ENCODE data around the gene MRPL36.

The MRPL36 gene

DNA sequence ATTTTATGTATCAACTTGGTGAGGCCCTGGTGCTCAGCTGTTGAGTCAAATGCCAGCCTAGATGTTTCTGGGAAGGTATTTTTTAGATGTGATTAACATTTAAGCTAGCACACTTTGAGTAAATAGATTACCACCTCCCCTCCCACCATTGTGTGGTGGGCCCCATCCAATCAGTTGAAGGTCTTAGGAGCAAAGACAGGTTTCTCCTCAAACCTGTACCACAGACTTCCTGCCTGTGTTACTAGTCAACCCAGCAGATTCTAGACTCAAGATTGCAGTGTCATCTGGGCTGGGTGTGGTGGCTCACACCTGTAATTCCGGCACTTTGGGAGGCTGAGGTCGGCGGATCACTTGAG lies 33.8 kb downstream of the MRPL36 start:
- no peak for DNase-seq (ENCODE audit: low read depth in 1 of 2, low spot score in 1 of 2)

DNA sequence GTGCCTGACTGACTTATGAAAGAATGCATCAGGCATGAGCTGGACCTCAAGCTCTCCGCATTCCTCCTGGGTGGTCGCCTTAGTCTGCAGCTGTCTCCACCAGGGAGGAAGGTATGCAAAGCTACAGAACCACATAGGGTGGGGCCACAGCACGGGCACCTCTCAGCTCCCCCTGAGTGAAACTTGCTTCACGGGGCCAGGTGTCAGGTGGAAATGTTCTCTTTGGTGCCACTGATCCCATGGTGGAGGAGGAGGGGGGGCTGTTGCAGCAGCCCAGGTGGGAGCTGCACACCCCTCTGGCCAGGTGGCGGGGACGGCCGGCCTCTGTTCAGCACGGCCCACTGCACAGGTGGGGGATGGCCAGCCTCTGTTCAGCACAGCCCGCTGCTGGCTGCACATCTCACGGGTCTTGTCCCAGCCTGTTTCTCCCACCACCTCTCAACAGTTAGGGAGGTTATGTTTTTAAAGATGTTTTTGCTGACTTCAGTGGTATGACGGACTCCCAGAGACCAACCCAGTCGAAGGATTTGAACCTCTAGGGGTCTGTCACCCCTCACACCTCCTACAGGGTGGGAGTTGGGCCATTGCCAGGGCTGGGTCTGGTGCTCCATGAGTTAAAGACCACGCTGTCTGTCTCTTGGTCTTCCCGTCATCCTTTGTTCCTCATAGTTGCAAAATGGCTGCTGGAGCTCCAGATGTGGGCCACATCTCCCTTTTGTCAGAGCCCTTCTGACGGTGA lies 34.3 kb downstream of the MRPL36 start:
- no peak for DNase-seq (ENCODE audit: low read depth in 1 of 2, low spot score in 1 of 2)

DNA sequence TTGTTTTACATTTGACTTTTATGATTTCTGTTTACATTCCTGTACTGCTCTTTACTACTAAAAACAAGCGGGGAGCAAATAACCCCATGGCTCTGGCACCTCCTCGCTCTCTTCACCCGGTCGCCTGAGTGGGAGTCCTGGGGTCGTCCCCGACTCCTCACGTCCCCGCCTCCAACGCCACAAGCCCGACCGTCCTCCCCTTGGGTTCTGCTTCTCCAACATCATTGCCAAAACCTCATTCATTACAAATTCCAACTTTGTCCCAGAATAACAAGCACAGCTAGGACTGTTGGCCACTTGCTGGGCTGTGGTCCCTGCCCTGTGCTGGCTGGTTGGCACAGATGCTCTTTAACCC lies 35.1 kb downstream of the MRPL36 start:
- DNase-seq (ENCODE audit: low read depth in 1 of 2, low spot score in 1 of 2): no peak

DNA sequence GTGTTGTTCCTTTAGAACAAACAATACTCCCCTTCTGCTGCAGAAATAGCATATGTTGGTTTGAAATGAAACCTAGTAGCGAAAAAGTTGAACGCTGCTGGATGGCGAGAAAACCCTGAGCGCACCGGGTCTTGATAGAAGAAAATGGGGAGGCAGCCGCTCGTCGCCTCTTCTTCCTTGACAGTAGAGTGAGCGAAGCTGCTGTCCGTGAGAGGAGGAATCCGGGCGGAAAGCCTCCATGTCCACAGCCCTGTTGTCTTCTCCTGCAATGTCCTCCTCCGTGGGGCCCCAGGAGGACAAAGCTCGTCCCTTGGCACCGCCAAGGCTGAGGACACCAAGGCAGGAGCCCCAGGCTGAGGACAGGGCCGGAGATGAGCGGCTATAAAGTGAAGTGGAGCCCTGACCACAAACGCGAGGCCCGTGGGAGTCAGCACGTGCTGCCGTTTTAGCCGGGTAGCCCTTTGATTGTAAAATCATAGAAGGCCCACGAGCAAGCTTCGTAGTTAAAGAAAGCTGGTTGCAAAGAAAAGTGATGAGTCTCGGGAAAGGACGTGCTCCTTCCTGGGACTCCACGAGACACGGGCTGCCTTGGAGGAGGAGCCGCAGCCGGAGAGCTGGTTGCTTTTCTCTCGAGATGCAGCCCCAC lies 35.6 kb downstream of the MRPL36 start:
- DNase-seq (ENCODE audit: low read depth in 1 of 2, low spot score in 1 of 2): no peak

DNA sequence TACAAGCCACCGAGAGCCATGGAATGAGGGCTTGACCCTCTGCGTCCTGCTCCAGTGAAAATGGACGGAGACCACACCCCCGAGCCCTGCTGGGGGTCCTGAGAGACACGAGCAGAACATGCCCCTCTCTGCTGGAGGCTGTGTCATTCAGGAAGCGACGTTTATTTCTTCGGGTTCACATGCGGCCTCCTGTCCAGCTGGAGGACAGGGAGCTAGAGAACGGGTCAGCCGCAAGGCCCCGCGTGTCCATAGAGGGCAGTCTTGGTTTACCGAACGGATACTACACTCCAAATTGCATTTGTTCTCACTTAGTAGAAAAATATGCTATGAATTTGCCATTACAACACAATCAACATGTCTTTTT lies 36.1 kb downstream of the MRPL36 start:
- no peak for DNase-seq (ENCODE audit: low read depth in 1 of 2, low spot score in 1 of 2)

DNA sequence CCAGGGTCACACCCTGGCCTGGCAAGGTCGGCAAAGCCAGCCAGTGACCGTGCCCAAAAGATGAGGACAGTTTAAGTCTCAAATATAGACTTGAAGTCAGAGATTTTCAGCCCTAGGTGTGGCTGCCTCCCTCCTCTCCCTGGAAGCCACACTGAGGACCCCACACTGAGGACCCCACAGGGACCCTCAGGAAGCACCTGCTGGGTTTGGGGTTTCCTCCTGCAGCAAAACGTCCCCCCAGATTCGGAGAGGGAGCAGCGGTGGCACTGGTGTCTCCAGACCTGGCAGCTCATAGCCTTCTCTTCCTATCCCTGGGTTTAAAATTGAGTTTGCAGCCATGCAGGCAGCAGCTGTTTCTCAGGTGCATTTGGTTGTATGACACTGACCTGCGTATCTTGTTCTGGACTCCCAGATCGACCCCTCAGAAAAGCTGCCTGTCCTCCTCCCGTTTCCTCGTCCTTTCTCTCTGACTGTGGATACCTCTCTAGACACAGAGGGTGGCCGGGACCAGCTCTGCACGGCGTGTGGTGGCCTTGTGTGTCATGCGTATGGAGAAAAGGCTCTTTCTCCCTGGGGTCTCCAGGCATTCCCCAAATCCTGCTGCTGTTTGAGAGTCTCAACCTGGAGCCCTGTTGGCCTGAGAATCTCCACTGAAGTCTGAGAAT lies 36.6 kb downstream of the MRPL36 start:
- DNase-seq (ENCODE audit: low read depth in 1 of 2, low spot score in 1 of 2): no peak

DNA sequence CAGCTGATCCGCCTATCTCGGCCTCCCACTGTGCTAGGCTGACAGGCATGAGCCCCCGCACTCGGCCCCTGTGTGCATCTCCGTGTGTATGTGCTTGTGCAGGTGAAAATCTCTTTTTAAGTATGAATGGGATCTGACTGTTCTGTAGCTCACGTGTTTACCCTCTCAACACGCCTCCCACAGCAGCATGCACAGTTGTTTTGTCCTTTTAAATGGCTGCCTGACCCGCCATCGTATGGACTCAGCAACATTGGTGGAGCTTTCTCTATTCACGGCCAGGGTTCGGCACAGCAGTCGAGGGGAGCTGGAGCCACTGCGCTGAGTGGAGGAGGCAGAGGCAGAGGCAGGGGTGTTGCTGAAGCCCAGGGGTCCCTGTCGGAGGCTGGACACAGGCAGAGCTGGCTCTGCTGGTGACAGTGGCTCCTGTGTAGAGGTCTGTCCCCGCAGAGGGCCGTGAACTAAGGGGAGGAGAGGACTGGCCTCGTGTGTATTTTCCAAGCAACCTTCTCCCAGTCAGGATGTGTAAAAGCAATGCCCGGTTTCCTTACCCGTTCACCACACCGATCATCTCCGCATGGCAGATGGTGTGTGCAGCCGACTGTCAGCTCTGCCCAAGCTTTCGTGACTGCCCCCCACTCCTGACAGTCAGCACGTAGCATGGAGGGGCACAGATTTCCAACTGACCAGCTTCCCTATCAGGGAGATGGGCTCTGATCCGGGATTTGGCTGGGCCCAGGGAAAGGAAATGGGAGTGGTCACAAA lies 37.3 kb downstream of the MRPL36 start:
- DNase-seq (ENCODE audit: low read depth in 1 of 2, low spot score in 1 of 2): no peak

DNA sequence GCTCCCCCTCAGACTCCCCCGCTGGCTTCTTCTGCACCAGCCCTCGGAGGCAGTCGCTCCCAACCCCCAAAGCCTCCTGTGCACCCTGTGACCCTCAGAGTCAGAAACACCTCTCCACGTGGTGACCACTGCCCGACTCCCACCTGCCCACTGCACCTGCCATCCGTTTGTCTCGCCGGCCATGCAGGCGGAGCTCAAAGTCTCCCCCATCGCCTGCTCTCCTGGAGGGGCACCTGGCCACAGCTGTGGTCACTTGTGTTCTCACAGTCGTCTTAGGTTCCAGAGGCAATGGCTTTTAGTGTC lies 38.2 kb downstream of the MRPL36 start:
- no peak for DNase-seq (ENCODE audit: low read depth in 1 of 2, low spot score in 1 of 2)

DNA sequence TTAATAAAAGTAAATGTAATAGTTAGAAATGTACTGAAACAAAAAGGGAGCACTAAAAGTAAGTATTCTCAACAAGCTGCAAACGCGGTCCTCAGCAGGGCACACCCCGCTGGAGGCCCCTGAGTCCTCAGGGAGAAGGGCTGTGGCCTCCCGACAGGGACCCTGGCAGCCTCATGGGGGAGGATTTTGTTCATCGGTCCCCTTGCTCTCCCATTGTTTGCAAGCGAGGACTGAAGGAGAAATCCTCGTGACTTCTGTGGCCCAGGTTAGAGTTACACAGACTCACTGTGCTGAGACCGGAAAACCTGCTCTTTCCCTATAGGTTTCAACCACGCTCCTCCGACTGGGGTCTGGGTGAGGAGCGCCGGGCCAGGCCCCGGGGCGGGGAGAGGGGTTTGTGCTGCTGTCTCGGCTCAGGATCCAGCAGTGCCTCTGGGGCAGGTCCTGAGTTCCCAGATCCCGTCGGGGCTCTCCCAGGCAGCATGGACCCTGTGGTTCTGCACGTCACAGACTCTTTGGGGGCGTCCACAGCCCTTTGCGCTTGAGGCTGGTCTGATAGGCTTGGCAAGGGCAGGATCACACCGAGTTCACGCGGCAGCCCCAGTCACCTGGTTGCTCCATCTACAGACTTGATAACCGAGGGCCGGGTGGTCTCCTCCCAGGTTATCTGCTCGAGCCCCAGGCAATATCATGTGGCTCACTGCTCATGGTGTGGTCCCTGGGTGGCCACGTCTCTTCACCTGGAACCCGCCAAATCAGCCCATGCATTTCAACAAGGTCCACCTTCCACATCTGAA lies 38.8 kb downstream of the MRPL36 start:
- DNase-seq (ENCODE audit: low read depth in 1 of 2, low spot score in 1 of 2): no peak

DNA sequence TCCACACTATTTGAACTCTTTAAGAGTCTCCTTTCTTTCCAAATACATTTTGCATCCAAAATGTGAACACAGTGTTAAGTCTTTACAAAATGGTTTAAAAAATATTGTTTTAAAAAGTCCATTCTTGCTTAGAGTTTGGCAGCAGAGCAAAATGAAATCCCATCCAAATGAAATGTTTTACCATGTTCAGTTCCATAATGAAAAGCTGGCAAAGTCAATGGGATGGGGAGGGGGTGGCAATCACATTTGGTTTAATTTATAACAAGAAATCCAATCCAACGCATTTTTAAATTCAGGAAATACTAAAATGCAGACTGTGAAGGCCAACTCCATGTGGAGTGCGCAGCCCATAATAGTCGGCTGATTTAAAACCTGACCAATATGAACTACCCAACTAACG lies 39.4 kb downstream of the MRPL36 start:
- no peak for DNase-seq (ENCODE audit: low read depth in 1 of 2, low spot score in 1 of 2)

DNA sequence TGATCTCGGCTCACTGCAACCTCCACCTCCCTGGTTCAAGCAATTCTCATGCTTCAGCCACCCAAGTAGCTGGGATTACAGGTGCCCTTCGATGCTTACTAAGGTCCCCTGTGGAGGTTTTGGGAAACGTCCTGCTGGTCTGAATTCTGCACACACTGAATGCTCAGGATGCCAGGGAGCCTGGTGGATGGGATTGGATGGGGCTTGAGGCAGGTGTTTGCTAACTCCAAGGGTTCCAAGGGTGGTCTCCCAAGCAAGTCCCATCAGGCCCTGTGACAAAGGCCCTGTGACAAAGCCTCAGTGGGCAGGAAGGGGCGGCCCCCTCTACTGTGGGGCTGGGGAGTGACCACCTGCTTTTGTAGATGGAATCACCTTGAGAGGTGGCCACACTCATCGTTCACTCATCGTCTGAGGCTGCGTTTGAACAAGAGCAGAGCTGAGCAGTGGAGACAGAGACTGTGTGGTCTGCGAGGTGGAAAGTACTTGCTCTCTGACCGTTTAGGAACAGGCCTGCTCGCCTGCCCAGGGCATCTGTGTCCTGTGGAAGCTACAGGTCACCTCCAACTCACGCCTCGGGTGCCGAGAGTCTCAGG lies 40.2 kb downstream of the MRPL36 start:
- DNase-seq (ENCODE audit: low read depth in 1 of 2, low spot score in 1 of 2): no peak

DNA sequence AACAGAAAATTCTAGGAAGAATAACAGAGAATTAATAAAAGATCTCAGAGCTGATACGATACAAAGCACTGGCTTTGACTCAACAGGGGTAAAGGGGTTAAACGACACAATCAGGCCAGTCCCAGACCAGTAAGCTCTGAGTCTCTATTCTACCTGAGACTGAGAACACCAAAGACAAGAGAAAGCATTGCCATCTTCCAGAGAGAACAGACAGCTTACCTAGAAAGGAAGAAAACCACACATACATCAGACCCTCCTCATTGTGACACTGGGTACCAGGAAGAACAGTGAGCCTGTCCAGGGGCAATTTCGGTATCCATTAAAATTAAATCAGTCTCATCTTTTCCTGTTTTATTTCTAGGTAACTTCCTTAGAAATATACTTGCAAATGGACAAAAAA lies 41.1 kb downstream of the MRPL36 start:
- no peak for DNase-seq (ENCODE audit: low read depth in 1 of 2, low spot score in 1 of 2)

DNA sequence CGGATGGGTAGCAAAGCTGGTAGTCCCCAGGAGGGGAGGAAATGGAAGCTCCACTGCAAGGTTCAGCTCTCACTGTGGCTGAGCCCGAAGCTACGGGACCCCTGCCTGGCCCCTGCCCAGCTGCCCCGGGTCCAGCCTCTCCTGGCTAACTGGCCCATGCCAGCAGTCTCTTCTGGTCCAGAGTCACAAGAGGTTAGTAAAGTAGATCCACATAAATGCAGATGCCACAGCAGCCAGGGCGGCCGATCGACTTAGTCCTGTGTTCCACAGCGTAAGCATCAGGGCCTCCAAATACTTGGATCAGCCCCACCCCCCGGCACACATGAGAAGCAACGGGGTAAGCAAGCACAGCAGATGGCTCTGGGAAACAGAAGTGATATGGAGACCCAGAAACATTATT lies 42.1 kb downstream of the MRPL36 start:
- DNase-seq (ENCODE audit: low read depth in 1 of 2, low spot score in 1 of 2): no peak

DNA sequence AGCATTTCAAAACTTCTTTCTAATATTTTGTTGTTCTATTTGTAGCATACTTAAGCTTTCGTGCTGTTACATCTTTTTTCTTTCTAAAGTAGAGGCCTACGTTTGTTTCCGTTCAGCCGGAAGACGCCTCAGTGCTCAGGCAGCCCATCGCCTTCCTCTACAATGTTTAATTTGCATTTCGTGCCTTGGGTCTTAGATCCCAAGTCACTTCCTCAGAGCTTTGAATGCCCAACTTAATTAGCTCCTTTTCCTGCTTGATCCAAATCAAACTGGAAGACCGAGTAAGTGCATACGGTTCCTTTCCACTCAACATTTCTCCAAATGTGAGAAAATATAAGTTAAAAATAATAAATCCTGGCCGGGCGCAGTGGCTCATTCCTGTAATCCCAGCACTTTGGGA lies 43.2 kb downstream of the MRPL36 start:
- DNase-seq (ENCODE audit: low read depth in 1 of 2, low spot score in 1 of 2): no peak

DNA sequence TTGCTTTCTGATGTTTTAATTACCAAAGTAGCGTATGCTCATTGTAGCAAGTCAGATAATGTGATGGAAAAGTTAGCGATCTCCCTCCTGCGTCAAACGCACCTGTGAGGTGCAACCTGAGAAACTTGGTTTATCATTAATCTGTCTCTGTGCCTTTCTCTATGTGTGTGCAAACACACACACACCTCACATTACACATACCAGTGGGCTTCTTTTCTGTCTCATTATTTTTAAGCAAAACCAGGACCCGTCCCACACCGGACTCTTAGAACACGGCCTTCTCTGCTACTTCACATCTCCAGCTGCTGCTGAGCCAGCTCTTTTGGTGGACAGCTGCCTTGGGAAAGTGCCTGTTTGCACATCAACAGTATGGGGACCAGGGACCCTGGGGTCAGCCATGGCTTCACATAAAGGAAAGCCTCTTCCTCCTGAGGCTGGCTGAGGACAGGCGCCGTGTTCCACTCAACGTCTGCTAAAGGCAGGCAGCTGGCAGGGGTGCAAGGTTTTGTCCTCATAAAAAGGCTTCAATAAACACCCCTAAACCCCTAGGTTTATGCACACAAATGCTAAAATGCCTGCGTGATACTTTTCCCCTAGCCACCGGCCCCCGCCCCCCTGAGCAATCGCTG lies 44.2 kb downstream of the MRPL36 start:
- DNase-seq (ENCODE audit: low read depth in 1 of 2, low spot score in 1 of 2): no peak

DNA sequence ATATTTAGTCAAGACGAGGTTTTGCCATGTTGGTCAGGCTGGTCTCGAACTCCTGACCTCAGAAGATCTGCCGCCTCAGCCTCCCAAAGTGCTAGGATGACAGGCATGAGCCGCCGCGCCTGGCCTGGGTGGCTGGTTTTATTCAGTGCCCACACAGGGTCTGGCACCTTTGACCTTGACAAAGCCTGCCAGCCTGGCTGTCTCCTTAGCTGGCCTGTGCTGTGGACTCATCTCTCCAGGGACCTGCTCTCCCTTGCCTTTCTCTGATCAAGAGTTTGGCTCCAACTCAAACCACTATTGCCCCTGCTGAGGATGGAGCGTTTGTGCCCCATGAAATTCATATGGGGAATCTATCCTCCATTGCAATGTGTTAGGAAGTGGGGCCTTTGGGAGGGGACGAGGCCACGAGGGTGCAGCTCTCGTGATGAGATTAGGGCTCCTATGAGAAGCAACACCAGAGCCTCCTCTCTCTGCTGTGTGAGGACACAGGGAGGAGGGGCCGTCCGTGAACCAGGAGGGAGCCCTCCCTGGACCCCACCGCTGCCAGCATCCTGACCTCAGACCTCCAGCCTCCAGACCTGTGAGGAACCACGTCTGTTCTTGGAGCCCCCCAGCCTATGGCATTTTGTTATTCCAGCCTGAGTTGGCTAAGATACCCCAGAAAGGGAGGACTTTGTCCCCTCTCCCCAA lies 45.0 kb downstream of the MRPL36 start:
- no peak for DNase-seq (ENCODE audit: low read depth in 1 of 2, low spot score in 1 of 2)

DNA sequence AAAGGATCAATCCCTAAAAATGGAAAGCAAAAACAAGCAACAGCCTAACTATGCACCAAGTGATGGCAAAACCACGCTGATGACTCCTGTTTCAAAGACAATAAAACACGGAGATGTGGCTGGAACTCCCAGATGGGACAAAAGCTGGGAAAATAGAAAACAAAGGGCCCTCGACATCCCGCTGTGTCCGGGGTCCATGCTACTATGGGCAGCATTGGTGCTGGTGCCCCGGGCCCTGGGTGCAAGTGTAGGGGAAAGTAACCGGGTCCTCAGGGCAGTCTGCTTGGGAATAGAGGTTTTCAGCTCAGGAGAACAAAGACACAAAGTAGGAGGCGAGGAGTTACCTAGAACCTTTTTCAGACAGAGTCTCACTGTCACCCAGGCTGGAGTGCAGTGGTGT lies 46.1 kb downstream of the MRPL36 start:
- DNase-seq (ENCODE audit: low read depth in 1 of 2, low spot score in 1 of 2): no peak

DNA sequence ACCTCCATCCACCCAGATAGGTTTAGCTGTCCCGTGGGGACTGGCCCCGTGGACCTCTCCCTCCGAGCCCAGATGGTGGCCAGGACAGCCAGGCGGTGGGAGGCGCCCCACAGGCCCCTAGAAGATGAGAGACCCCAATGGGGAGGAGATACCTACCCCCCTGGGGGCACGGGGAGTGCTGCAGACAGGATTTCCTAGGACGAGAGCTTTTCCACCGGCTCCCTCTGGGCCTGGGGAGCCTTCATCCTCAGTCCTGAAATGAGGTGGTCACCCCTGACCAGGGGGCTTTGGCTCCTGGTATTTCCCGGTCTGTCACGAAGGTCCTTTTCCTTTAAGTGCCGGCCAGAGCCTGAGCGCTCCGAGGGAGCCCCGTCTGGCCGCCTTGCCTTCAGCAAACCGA lies 46.8 kb downstream of the MRPL36 start:
- no peak for DNase-seq (ENCODE audit: low read depth in 1 of 2, low spot score in 1 of 2)

DNA sequence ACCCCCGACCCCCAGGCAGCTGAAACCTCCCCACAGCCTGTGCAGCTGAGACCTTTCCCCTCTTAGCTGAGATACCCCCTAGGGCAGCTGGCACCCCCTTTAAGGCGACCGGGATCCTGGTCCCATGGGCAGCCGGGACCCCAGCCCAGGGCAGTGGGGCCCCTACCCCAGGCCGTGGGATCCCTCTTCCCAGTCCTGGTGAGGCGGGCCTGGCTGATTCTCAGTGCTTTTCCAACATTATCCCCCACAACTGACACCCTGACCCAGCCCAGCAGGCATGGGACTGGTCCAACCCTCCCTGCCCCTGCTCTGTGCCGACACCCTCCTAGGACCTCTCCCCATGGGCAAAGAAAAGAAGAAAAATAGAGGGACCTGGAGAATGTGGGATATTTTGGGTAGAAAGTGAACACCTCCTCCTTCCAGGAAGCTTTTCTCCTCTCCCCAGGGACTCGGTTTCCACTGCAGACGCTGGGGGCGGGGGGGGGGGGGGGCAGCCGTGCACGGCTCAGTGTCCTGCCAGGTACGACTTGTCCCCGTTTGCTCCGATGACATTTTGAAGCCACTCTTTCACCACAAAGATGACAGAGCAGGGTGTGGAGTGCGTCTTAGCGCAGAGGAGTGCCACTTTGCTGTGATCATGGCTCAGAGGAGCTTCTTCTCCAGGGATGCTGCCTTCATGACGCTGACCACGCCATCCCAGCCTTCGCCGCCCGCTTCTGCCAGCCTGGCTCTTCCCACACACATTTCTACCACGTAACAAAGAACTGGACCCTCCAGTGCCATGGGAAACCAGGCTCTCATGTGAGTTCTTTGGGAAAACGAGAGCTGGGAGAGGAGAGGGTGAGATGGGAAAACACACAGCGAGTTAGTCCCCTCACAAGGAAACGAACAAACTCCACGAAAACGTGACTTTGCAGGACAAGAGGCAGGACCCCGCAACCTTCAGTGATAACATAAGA lies 47.5 kb downstream of the MRPL36 start:
- DNase-seq (ENCODE audit: low read depth in 1 of 2, low spot score in 1 of 2): no peak

All from stimulated activated CD4-positive, alpha-beta T cell treated with anti-CD3 and anti-CD28 coated beads, Interleukin-15, amount 100 ng/mL, for 1 hour (primary cell).